Measurements from ENCODE around the gene TNFRSF21. TPM values are rescaled to one million over a fixed set of nuclear protein-coding genes. Genes with fewer than 3 reads are reported as not detected.
"Not testable (repeated sequence)": the region's sequence is repeated elsewhere in the genome, so short reads cannot be mapped to it uniquely, and the experiment has no call there.

The TNFRSF21 gene
- total and polyA plus RNA-seq, 4 donors: 27.4 to 126 (median 61.4) TPM

DNA sequence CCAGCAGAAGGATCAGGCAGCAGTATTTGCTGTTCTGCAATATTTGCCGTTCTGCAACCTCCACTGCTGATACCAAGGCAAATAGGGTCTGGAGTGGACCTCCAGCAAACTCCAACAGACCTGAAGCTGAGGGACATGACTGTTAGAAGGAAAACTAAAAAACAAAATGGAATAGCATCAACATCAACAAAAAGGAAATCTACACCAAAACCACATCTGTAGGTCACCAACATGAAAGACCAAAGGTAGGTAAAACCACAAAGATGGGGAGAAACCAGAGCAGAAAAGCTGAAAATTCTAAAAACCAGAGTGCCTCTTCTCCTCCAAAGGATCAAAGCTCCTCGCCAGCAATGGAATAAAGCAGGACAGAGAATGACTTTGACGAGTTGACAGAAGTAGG is 18.9 kb upstream of the TNFRSF21 start:
- not testable (repeated sequence) for DNase-seq (ENCODE audit: low read depth in 4 of 6, low spot score in 6 of 6); H3K27ac ChIP-seq (ENCODE audit: low read depth, low read length); H3K27me3 ChIP-seq (ENCODE audit: control insufficient read depth, insufficient read depth, low read length); H3K4me1 ChIP-seq (ENCODE audit: control insufficient read depth, insufficient read depth, low read length); H3K4me3 ChIP-seq (ENCODE audit: low read depth, low read length); H3K36me3 ChIP-seq (ENCODE audit: control insufficient read depth, insufficient read depth, low read length); H3K9me3 ChIP-seq (ENCODE audit: control insufficient read depth, insufficient read depth, low read length)
- WGBS (ENCODE audit: insufficient coverage): no CpG with 5 or more reads among the region's 3 CpGs

DNA sequence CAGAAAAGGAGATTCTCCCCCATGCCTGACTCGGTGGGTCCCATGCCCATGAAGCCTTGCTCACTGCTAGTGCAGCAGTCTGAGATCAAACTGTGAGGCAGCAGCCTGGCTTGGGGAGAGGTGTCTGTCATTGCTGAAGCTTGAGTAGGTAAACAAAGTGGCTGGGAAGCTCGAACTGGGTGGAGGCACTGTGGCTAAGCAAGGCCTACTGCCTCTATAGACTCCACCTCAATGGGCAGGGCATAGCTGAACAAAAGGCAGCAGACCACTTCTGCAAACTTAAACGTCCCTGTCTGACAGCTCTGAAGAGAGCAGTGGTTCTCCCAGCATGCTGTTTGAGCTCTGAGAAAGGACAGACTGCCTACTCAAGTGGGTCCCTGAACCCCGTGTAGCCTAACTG is 18.4 kb upstream of the TNFRSF21 start:
- not testable (repeated sequence) for H3K4me1 ChIP-seq (ENCODE audit: control insufficient read depth, insufficient read depth, low read length); H3K27ac ChIP-seq (ENCODE audit: low read depth, low read length); H3K36me3 ChIP-seq (ENCODE audit: control insufficient read depth, insufficient read depth, low read length); H3K9me3 ChIP-seq (ENCODE audit: control insufficient read depth, insufficient read depth, low read length); H3K27me3 ChIP-seq (ENCODE audit: control insufficient read depth, insufficient read depth, low read length); DNase-seq (ENCODE audit: low read depth in 4 of 6, low spot score in 6 of 6); H3K4me3 ChIP-seq (ENCODE audit: low read depth, low read length)
- 83% methylated on average over 4 of the region's 4 CpGs for WGBS (ENCODE audit: insufficient coverage)

DNA sequence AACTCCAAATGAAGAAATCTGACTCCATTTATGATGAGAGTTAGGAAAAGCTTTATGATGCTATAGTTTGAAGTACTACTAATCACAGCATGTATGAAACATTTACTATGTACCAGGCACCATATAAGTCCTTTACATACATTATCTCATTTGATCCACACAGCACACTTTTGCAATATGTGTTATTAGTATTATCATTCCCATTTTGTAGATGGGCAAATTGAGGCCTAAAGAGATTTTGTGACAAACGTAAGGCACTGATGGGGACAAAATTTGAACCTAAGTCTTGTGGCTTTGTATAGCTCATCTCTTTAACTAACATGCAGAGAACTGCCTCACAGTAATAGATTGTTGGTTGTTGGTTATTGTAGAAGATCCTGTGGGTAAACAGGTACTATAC is 14.2 kb upstream of the TNFRSF21 start:
- Histone ChIP-seq H3K27me3 (ENCODE audit: control insufficient read depth, insufficient read depth, low read length) (no peaks in the 10 kb centered on the region), H3K36me3 (ENCODE audit: control insufficient read depth, insufficient read depth, low read length) (no peaks in the 10 kb centered on the region), H3K9me3 (ENCODE audit: control insufficient read depth, insufficient read depth, low read length) (no peaks in the 10 kb centered on the region), H3K27ac (ENCODE audit: low read depth, low read length) (no peak overlapping the region), H3K4me3 (ENCODE audit: low read depth, low read length) (no peak overlapping the region), H3K4me1 (ENCODE audit: control insufficient read depth, insufficient read depth, low read length) (no peaks in the 10 kb centered on the region)
- no peak for DNase-seq (ENCODE audit: low read depth in 4 of 6, low spot score in 6 of 6)
- no CpG with 5 or more reads among the region's 1 CpG for WGBS (ENCODE audit: insufficient coverage)

DNA sequence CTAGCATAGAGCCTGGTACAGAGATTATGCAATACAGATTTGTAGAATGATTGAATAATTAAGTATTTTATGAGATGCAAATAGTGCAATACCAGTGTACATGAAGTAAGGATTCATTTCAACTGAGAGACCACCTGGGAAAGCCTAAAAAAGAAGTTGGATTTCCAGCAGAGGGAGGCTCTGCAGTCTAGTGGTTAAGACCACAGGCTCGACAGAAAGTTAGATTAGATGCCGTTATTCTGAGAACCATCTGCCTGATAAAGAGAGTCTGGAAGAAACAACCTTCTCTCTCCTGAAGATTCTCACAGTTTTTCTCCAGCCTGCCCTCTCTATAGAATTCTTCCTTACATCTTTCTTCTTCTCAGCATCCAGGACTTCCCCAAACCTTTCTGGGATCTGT is 13.6 kb upstream of the TNFRSF21 start:
- H3K4me1 ChIP-seq (ENCODE audit: control insufficient read depth, insufficient read depth, low read length): no peaks in the 10 kb centered on the region
- 93% methylated on average over 2 of the region's 2 CpGs for WGBS (ENCODE audit: insufficient coverage)
- no peaks in the 10 kb centered on the region for H3K9me3 ChIP-seq (ENCODE audit: control insufficient read depth, insufficient read depth, low read length)
- no peak for DNase-seq (ENCODE audit: low read depth in 4 of 6, low spot score in 6 of 6)
- no peaks in the 10 kb centered on the region for H3K27me3 ChIP-seq (ENCODE audit: control insufficient read depth, insufficient read depth, low read length)
- no peak overlapping the region for H3K27ac ChIP-seq (ENCODE audit: low read depth, low read length)
- H3K36me3 ChIP-seq (ENCODE audit: control insufficient read depth, insufficient read depth, low read length): no peaks in the 10 kb centered on the region
- no peak overlapping the region for H3K4me3 ChIP-seq (ENCODE audit: low read depth, low read length)

DNA sequence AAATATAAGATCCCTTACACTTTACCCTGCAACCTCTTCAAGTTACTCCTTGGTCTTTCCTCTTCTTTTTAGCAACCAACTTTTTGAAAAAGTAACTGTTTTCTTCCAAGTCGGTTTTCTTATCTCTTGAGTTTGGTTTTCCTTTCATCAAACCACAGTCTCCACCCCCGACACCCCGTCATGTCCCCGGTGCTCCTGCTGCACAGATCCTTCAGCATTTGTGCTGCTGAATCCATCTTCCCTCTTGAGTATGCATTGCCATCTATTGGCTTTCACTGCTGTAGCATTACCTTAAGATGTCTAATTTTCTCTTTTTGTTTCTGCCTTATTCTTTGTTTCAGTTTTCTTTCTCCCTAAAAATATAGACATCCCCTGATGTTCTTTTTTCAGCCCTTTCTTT is 11.9 kb upstream of the TNFRSF21 start:
- H3K4me1 ChIP-seq (ENCODE audit: control insufficient read depth, insufficient read depth, low read length): no peaks in the 10 kb centered on the region
- no peak overlapping the region for H3K4me3 ChIP-seq (ENCODE audit: low read depth, low read length)
- H3K9me3 ChIP-seq (ENCODE audit: control insufficient read depth, insufficient read depth, low read length): no peaks in the 10 kb centered on the region
- H3K27ac ChIP-seq (ENCODE audit: low read depth, low read length): no peak overlapping the region
- H3K27me3 ChIP-seq (ENCODE audit: control insufficient read depth, insufficient read depth, low read length): no peaks in the 10 kb centered on the region
- H3K36me3 ChIP-seq (ENCODE audit: control insufficient read depth, insufficient read depth, low read length): no peaks in the 10 kb centered on the region
- DNase-seq (ENCODE audit: low read depth in 4 of 6, low spot score in 6 of 6): no peak
- 82% methylated on average over 4 of the region's 4 CpGs for whole genome bisulfite sequencing (ENCODE audit: insufficient coverage)

DNA sequence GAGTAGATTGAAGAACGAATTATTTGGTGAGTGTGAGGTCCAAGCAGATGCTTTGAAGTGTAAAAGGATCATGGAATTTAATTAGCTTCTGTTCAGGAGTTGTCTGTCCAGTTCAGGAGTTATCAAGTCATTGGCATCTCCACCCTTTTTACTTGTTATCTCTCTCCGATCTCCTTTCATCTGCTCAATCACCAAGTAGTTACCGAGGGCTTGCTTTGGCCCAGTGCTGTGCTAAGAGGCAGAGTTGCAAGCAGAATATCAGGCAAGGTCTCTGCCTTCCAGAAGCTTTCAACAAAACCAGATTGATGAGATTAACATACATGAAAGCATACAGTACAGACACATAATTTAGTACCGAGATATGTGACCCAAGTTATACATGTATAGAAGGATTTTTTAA is 10.2 kb upstream of the TNFRSF21 start:
- WGBS (ENCODE audit: insufficient coverage): 80% methylated on average over 2 of the region's 4 CpGs
- no peak overlapping the region for H3K4me3 ChIP-seq (ENCODE audit: low read depth, low read length)
- DNase-seq (ENCODE audit: low read depth in 4 of 6, low spot score in 6 of 6): no peak

DNA sequence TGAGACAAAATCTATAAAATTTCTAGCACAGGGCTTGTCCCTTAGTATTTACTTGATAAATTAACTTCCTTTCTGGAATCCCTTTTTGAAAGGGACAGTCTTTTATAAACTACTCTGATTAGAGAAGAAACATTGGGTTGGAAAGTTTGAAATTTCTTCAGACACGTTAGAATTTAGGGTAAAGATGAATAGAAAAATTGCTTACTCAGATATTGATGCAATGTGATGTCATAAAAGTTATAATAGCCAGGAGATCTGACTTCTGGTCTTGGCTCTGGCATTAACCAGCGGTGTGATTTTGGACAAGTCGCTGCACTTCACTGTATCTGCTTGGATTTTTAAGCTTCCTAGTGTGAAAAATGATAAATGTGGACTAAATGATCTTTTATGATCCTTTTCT is 9.7 kb upstream of the TNFRSF21 start:
- no peak for DNase-seq (ENCODE audit: low read depth in 4 of 6, low spot score in 6 of 6)
- Histone ChIP-seq H3K9me3 (ENCODE audit: control insufficient read depth, insufficient read depth, low read length) (no peaks in the 10 kb centered on the region), H3K27ac (ENCODE audit: low read depth, low read length) (no peak overlapping the region), H3K4me1 (ENCODE audit: control insufficient read depth, insufficient read depth, low read length) (no peaks in the 10 kb centered on the region), H3K4me3 (ENCODE audit: low read depth, low read length) (no peak overlapping the region), H3K27me3 (ENCODE audit: control insufficient read depth, insufficient read depth, low read length) (no peaks in the 10 kb centered on the region), H3K36me3 (ENCODE audit: control insufficient read depth, insufficient read depth, low read length) (no peaks in the 10 kb centered on the region)
- WGBS (ENCODE audit: insufficient coverage): 95% methylated on average over 3 of the region's 3 CpGs

More for the DNA sequence above, 10.2 kb upstream of the TNFRSF21 start:
- Histone ChIP-seq H3K27ac (ENCODE audit: low read depth, low read length) (no peak overlapping the region), H3K27me3 (ENCODE audit: control insufficient read depth, insufficient read depth, low read length) (no peaks in the 10 kb centered on the region), H3K4me1 (ENCODE audit: control insufficient read depth, insufficient read depth, low read length) (no peaks in the 10 kb centered on the region), H3K36me3 (ENCODE audit: control insufficient read depth, insufficient read depth, low read length) (no peaks in the 10 kb centered on the region), H3K9me3 (ENCODE audit: control insufficient read depth, insufficient read depth, low read length) (no peaks in the 10 kb centered on the region)

DNA sequence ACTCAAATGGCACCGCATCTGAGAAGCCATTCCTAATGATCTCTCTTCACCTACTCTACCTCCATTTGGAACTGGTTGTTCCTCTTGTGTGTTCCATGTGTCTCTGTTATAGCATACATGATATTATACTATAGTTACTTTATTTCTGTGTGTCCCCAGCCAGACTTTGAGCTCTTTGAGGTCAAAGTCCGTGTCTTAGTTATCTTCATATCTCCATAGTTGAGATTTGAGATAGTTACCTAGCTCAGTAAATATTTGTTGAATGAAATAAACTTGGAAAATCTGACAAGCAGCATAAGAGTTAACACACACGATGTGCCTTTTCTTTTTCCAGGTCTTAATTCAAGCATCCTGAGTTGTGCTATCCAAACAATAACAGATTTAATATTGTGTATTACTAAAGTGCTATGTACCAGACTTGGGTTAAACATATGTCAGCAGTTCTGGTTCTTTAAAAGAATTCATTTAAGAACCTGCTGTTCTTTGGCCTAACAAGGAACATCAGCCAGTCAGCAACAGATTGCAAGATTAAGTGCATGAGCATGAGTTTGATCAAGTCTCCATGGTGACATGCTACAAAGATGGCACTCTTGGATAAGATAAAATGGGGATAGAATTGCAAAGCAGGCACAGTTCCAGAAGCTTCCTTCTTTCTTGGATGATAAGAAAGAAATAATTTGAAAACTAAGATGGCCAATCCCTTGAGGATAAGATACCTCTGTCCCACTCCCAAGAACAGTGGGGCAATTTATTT is 8.7 kb upstream of the TNFRSF21 start:
- Histone ChIP-seq H3K27me3 (ENCODE audit: control insufficient read depth, insufficient read depth, low read length) (no peaks in the 10 kb centered on the region), H3K36me3 (ENCODE audit: control insufficient read depth, insufficient read depth, low read length) (no peaks in the 10 kb centered on the region), H3K4me1 (ENCODE audit: control insufficient read depth, insufficient read depth, low read length) (no peaks in the 10 kb centered on the region), H3K27ac (ENCODE audit: low read depth, low read length) (no peak overlapping the region), H3K4me3 (ENCODE audit: low read depth, low read length) (no peak overlapping the region), H3K9me3 (ENCODE audit: control insufficient read depth, insufficient read depth, low read length) (no peaks in the 10 kb centered on the region)
- DNase-seq (ENCODE audit: low read depth in 4 of 6, low spot score in 6 of 6): peak in 1 of 6 donors; percentile 85
- WGBS (ENCODE audit: insufficient coverage): no CpG with 5 or more reads among the region's 3 CpGs

DNA sequence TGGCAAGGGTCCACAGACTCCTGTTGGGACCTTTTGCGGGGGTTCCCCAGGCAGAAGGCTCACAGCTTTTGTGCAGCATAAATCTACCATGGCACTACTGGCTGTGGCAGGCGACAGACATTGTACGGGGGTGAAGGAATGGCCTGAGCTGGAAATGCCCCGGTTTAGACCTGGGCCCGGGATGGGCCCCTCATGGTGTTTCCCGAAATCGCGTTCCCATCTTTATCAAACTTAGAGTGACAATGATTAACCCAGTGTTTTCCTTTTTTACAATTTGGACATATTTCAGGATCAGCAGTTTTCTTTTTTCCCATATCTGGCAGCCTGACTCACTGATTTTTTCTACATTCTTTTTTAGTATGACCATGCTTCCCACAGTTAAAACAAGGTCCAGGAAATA is 5.5 kb upstream of the TNFRSF21 start:
- not testable (repeated sequence) for H3K27ac ChIP-seq (ENCODE audit: low read depth, low read length); H3K36me3 ChIP-seq (ENCODE audit: control insufficient read depth, insufficient read depth, low read length); H3K4me1 ChIP-seq (ENCODE audit: control insufficient read depth, insufficient read depth, low read length); H3K9me3 ChIP-seq (ENCODE audit: control insufficient read depth, insufficient read depth, low read length); H3K27me3 ChIP-seq (ENCODE audit: control insufficient read depth, insufficient read depth, low read length); DNase-seq (ENCODE audit: low read depth in 4 of 6, low spot score in 6 of 6); H3K4me3 ChIP-seq (ENCODE audit: low read depth, low read length)
- WGBS (ENCODE audit: insufficient coverage): 42% methylated on average over 7 of the region's 8 CpGs

DNA sequence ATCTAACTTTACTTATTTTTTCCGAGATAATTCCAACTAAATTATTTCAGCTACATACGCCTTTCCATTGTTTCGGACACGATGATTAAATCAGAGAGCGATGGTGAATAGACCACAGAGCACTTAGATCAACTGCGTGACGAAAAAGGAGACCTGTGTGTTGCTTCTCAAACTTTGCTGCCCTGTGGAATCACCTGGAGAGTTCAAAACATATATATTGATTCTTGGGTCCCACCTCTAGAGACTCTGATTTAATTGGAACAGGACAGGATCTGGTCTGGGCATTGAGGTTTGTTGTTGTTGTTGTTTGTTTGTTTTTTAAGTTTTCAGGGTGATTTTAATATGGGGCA is 401 bp upstream of the TNFRSF21 start:
- 0% methylated on average over 1 of the region's 7 CpGs for WGBS (ENCODE audit: insufficient coverage)
- Histone ChIP-seq H3K4me1 (ENCODE audit: control insufficient read depth, insufficient read depth, low read length) (peaks cover 10% of the 10 kb centered on the region), H3K9me3 (ENCODE audit: control insufficient read depth, insufficient read depth, low read length) (no peaks in the 10 kb centered on the region), H3K27me3 (ENCODE audit: control insufficient read depth, insufficient read depth, low read length) (no peaks in the 10 kb centered on the region), H3K4me3 (ENCODE audit: low read depth, low read length) (peak overlapping the region; percentile 78), H3K36me3 (ENCODE audit: control insufficient read depth, insufficient read depth, low read length) (no peaks in the 10 kb centered on the region), H3K27ac (ENCODE audit: low read depth, low read length) (no peak overlapping the region)
- DNase-seq (ENCODE audit: low read depth in 4 of 6, low spot score in 6 of 6): no peak
